GM18858 (cell line): ENCODE results near the gene BEST1.

Experiments
- ATAC-seq: cut with Tn5 transposase; IDR thresholded peaks from one replicate; pipeline ENCODE4 v1.9.1; 2021; ENCODE audit not compliant: unreplicated experiment

Gene BEST1

GRCh38 chr11:61914471-61915171 is 35.5 kb upstream of the BEST1 start:
- ATAC-seq, result no peak

- ATAC-seq, result no peak
Observed at GRCh38 chr11:61916737-61917333, 33.3 kb upstream of the BEST1 start.

- no peak for ATAC-seq
Observed at GRCh38 chr11:61917334-61918109, 32.6 kb upstream of the BEST1 start, which contains the start of gene RAB3IL1. Gene RAB3IL1 (minus strand): TSS chr11:61917566. CDS start chr11:61917367, 199 bp downstream.

- no peak for ATAC-seq
Observed at GRCh38 chr11:61918251-61918937, 31.8 kb upstream of the BEST1 start.

- no peak for ATAC-seq
Observed at GRCh38 chr11:61918938-61919704, 31.0 kb upstream of the BEST1 start.

- ATAC-seq, result no peak
Observed at GRCh38 chr11:61919705-61920631, 30.2 kb upstream of the BEST1 start.

GRCh38 chr11:61921446-61921845 is 28.7 kb upstream of the BEST1 start:
- ATAC-seq, result no peak

GRCh38 chr11:61922539-61922938 is 27.6 kb upstream of the BEST1 start:
- ATAC-seq, result no peak

- no peak for ATAC-seq
Observed at GRCh38 chr11:61923166-61924063, 26.7 kb upstream of the BEST1 start.

GRCh38 chr11:61924064-61924455 is 26.1 kb upstream of the BEST1 start:
- ATAC-seq, result no peak

- no peak for ATAC-seq
Observed at GRCh38 chr11:61925736-61926135, 24.4 kb upstream of the BEST1 start.

GRCh38 chr11:61926235-61926634 is 23.9 kb upstream of the BEST1 start:
- ATAC-seq, result no peak

GRCh38 chr11:61927501-61927900 is 22.6 kb upstream of the BEST1 start:
- ATAC-seq, result no peak

GRCh38 chr11:61928606-61929005 is 21.5 kb upstream of the BEST1 start:
- no peak for ATAC-seq

- no peak for ATAC-seq
Observed at GRCh38 chr11:61930933-61931332, 19.2 kb upstream of the BEST1 start.

- ATAC-seq, result no peak
Observed at GRCh38 chr11:61935861-61936260, 14.3 kb upstream of the BEST1 start.

- no peak for ATAC-seq
Observed at GRCh38 chr11:61940466-61940865, 9.7 kb upstream of the BEST1 start.

GRCh38 chr11:61945191-61945590 is 5.0 kb upstream of the BEST1 start:
- no peak for ATAC-seq

GRCh38 chr11:61946894-61947293 is 3.3 kb upstream of the BEST1 start:
- no peak for ATAC-seq
